ENCODE measurements around the gene PDK1.

GRCh38 chr2:172555272-172555521 lies 693 bp upstream of the PDK1 start:
- TF ChIP-seq EZH2phosphoT487 (IDR thresholded peaks at IDR 0.05), result no peak
- TF ChIP-seq, protein P1, sequence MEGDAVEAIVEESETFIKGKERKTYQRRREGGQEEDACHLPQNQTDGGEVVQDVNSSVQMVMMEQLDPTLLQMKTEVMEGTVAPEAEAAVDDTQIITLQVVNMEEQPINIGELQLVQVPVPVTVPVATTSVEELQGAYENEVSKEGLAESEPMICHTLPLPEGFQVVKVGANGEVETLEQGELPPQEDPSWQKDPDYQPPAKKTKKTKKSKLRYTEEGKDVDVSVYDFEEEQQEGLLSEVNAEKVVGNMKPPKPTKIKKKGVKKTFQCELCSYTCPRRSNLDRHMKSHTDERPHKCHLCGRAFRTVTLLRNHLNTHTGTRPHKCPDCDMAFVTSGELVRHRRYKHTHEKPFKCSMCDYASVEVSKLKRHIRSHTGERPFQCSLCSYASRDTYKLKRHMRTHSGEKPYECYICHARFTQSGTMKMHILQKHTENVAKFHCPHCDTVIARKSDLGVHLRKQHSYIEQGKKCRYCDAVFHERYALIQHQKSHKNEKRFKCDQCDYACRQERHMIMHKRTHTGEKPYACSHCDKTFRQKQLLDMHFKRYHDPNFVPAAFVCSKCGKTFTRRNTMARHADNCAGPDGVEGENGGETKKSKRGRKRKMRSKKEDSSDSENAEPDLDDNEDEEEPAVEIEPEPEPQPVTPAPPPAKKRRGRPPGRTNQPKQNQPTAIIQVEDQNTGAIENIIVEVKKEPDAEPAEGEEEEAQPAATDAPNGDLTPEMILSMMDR (IDR thresholded peaks at IDR 0.05), result no peak
